Ishikawa (cell line): ENCODE measurements around the gene ENO1.

ENCODE experiments used
- CEBPB ChIP-seq: IDR thresholded peaks from 2 replicates; pipeline ENCODE4 v1.6.1; 2012
- CREB1 ChIP-seq: IDR thresholded peaks from 2 replicates; pipeline ENCODE4 v1.6.1; 2012; ENCODE audit warnings: low read depth
- EGR1 ChIP-seq: IDR thresholded peaks from 2 replicates; pipeline ENCODE4 v1.6.1; 2012
- EP300 ChIP-seq: IDR thresholded peaks from 2 replicates; pipeline ENCODE4 v1.6.1; 2012; ENCODE audit warnings: borderline replicate concordance
- FOXM1 ChIP-seq: IDR thresholded peaks from 2 replicates; pipeline ENCODE4 v1.6.1; 2012; ENCODE audit warnings: low read depth, borderline replicate concordance
- NFIC ChIP-seq: IDR thresholded peaks from 2 replicates; pipeline ENCODE4 v1.6.1; 2012
- RAD21 ChIP-seq: IDR thresholded peaks from 2 replicates; pipeline ENCODE4 v1.6.1; 2012; ENCODE audit warnings: low read depth
- TAF1 ChIP-seq: IDR thresholded peaks from 2 replicates; pipeline ENCODE4 v1.6.1; 2012; ENCODE audit warnings: low read depth, mild to moderate bottlenecking
- TCF12 ChIP-seq: IDR thresholded peaks from 2 replicates; pipeline ENCODE4 v1.6.1; 2012; ENCODE audit warnings: low read depth
- TEAD4 ChIP-seq: IDR thresholded peaks from 2 replicates; pipeline ENCODE4 v1.6.1; 2012
- YY1 ChIP-seq: IDR thresholded peaks from 2 replicates; pipeline ENCODE4 v1.6.1; 2012; ENCODE audit warnings: low read depth
- ZBTB7A ChIP-seq: IDR thresholded peaks from 2 replicates; pipeline ENCODE4 v1.6.1; 2012; ENCODE audit warnings: low read depth
- TF ChIP-seq, protein P1 (sequence below): IDR thresholded peaks from 2 replicates; pipeline ENCODE4 v1.6.1; 2012
- TF ChIP-seq, protein P2 (sequence below): IDR thresholded peaks from 2 replicates; pipeline ENCODE4 v1.6.1; 2012
- TF ChIP-seq, protein P3 (sequence below): IDR thresholded peaks from 2 replicates; pipeline ENCODE4 v1.6.1; 2012; ENCODE audit warnings: low read depth, mild to moderate bottlenecking

Gene ENO1

DNA sequence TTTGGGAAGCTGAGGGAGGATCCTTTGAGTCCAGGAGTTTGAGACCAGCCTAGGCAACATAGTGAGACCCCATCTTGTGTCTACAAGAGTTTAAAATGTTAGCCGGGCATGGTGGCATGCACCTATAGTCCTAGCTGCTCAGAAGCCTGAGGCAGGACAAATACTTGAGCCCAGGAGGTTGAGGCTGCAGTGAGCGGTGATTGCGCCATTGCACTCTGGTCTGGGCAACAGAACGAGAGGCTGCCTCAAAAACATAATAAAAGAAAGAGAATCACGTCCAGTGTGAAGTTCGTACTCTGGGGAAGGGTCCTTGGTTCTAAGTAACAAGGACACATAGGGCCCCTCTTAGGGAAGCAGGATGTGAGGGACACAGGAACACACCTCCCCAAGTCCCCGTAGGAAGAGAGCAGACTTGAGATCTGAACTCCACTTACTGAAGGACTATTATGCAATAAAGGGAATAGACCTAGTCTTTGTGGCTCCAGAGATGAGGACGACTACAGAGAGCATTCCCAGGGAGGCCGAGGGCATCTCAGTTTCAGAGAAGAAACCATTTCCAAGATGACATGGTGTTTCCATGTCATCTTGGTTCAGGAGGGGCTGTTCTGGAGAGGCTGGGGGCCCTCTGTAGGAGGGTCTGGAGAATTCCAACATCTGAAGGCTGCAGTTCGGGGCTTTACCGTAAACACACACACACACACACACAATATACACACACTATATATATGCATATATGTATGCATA lies 10.8 kb upstream of the ENO1 start:
- TF ChIP-seq TCF12 (no peak), CEBPB (peak; percentile 56; the same call in 1 of the 2 replicates)

DNA sequence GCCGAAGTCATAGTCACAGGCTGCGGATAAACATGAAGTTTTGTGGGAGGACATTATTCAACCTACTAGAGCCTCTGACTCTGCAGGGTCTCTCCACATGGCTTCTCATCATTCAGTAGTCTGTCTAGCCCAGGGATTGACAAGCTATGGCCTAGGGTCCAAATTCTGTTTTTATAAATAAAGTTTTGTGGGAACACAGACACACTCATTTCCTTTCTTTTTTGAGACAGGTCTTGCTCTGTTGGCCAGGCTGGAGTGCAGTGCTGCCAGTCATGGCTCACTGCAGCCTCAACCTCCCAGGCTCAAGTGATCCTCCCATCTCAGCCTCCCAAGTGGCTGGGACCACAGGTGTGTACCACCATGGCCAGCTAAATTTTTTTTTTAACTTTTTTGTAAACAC lies 8.1 kb upstream of the ENO1 start:
- TF ChIP-seq, protein P1, sequence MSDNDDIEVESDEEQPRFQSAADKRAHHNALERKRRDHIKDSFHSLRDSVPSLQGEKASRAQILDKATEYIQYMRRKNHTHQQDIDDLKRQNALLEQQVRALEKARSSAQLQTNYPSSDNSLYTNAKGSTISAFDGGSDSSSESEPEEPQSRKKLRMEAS = no peak
- TF ChIP-seq YY1 (no peak), EP300 (no peak), FOXM1 (no peak), EGR1 (no peak)
- TF ChIP-seq, protein P2, sequence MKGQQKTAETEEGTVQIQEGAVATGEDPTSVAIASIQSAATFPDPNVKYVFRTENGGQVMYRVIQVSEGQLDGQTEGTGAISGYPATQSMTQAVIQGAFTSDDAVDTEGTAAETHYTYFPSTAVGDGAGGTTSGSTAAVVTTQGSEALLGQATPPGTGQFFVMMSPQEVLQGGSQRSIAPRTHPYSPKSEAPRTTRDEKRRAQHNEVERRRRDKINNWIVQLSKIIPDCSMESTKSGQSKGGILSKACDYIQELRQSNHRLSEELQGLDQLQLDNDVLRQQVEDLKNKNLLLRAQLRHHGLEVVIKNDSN = no peak

DNA sequence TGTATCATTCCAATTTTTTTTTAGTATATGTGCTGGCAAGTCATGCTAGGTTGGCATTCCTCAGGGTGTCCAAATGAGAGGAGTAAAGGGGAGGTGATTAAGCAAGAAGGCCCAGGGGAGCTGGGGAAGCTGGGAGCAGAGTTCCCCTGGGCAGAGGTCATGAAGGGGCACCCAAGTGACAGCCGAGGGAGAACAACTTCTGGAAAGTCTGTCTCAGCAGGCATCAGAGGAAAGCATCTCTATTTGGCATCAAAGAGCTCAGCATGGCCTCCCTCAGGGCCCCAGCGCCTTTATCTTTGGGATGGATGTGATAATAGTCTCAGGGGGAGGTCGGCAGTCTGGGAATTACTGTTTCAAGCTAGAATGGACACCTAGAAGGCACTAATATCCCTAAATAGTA lies 5.0 kb upstream of the ENO1 start:
- TF ChIP-seq RAD21 (no peak), EGR1 (no peak), TAF1 (no peak), CEBPB (no peak), ZBTB7A (no peak), YY1 (no peak), EP300 (no peak), CREB1 (no peak), FOXM1 (no peak), TCF12 (no peak), TEAD4 (no peak), NFIC (no peak)
- TF ChIP-seq, protein P1 = no peak
- TF ChIP-seq, protein P2 = no peak
- TF ChIP-seq, protein P3, sequence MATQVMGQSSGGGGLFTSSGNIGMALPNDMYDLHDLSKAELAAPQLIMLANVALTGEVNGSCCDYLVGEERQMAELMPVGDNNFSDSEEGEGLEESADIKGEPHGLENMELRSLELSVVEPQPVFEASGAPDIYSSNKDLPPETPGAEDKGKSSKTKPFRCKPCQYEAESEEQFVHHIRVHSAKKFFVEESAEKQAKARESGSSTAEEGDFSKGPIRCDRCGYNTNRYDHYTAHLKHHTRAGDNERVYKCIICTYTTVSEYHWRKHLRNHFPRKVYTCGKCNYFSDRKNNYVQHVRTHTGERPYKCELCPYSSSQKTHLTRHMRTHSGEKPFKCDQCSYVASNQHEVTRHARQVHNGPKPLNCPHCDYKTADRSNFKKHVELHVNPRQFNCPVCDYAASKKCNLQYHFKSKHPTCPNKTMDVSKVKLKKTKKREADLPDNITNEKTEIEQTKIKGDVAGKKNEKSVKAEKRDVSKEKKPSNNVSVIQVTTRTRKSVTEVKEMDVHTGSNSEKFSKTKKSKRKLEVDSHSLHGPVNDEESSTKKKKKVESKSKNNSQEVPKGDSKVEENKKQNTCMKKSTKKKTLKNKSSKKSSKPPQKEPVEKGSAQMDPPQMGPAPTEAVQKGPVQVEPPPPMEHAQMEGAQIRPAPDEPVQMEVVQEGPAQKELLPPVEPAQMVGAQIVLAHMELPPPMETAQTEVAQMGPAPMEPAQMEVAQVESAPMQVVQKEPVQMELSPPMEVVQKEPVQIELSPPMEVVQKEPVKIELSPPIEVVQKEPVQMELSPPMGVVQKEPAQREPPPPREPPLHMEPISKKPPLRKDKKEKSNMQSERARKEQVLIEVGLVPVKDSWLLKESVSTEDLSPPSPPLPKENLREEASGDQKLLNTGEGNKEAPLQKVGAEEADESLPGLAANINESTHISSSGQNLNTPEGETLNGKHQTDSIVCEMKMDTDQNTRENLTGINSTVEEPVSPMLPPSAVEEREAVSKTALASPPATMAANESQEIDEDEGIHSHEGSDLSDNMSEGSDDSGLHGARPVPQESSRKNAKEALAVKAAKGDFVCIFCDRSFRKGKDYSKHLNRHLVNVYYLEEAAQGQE = no peak

DNA sequence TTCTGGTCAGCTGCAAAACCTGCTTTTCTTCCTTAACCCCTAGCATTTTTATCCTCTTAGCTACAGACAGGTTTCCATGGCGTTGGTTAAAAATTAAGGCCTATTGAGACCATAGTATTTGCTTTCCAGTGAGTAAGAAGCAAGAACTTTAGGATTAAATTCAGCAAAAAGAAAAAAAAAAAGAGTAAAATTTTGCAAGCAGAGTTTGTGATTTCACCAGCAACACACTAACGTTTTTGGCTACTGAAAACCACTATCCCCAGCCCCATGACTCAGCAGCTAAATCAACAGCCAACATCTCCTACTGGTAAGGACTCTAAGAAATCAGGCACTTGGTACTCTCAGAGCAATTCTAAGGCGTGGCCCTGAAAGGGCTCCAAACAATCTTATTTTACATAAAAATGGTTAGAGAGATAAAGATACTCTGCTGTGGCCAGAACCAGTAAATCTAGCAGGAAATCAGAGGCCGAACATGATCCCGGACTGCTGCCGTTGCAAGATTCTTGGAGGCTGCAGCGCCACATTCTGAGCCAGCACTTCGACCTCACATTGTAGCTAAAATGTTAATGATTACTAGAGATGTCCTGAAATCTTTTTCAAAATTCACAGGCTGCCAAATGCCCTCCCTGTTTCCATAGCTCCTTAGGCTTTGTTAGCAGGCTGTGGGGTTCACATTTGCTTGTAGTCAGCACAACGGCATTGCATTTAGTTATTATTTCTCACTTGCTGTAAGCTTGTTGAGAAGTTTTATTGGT lies 1.6 kb upstream of the ENO1 start:
- 0 out of 2 replicates have a peak, but pooled peaks have one; percentile 16 for TF ChIP-seq NFIC
- TF ChIP-seq FOXM1 = no peak
- no peak for TF ChIP-seq YY1
- TF ChIP-seq TAF1 = no peak

DNA sequence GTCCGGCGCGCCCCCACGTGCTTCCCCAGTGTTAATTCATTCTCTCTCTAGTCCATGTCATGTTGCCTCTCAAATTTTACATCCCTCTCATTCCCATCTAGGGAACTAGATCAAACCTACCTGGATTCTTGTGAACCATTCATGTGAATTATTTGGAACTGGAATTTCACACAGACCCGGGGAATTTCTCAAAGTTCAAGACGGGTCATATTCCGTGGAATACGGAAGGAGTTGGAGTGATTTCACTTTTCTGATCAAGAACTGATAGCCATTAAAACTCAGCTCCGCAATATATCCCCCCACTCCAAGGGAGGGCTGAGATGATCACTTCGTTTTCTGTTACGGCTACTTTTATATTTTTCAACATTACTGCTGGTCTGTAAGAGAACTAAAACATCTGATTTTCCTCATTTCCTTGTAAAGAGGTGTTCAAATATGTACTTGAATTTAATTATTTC lies 1.0 kb upstream of the ENO1 start:
- TF ChIP-seq ZBTB7A = no peak
- TF ChIP-seq TEAD4 = 0 out of 2 replicates have a peak, but pooled peaks have one; percentile 3

DNA sequence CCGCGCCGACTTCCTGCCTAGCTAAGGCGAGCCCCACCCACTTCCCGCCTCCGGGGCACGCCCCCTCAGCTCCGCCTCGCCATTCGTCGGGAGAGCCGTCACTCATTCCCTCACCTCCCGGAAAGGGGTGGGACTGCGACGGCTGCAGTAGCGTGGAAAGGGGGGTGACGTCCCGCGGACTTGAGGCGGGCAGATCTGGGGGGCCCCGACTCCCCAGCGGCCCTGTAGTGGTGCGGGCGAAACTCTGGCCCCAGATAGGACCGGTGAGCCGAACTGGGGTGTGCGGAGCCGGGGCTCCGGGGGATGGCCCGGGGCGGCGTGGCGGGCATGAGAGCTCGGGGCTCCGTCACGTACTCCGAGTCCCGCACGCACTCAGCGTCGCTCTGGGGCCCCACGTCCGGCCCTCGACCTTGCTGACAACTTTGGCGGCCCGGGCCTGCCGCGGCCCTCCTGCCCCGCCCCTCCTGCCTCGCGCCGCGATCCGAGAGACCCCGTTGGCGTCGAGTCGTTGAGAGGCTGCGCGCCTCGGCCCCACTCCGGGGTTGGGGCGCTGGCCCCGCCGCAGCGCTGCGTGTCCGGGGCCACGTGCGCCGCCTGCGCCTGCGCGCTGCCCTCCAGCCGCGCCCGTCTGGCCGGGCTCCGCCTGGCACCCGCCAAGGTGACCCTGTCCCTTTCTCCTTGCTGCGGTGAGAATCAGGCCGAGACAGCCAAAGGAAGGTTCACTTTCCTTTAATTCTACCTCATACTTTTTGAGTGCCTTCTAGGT lies 395 bp upstream of the ENO1 start:
- TF ChIP-seq FOXM1 = no peak
- TF ChIP-seq, protein P3 = no peak
- no peak for TF ChIP-seq EP300
- no peak; the same call in 1 of the 2 replicates for TF ChIP-seq TAF1
- TF ChIP-seq ZBTB7A = 0 out of 2 replicates have a peak, but pooled peaks have one; percentile 53
- peak; percentile 48; the same call in 1 of the 2 replicates for TF ChIP-seq CREB1
- TF ChIP-seq, protein P1 = peak; percentile 97
- TF ChIP-seq YY1 = peak; percentile 57; the same call in 1 of the 2 replicates
- TF ChIP-seq NFIC = no peak
- TF ChIP-seq EGR1 = no peak; the same call in 1 of the 2 replicates
- no peak for TF ChIP-seq RAD21
- TF ChIP-seq, protein P2 = peak; percentile 91
- TF ChIP-seq CEBPB = no peak
- TF ChIP-seq TCF12 = peak; percentile 49; the same call in 1 of the 2 replicates
- TF ChIP-seq TEAD4 = peak; percentile 13
